Small intestine (tissue), 7 donors: Measurements from ENCODE around the gene PIP4K2C. TPM values are rescaled to one million over a fixed set of nuclear protein-coding genes. Genes with fewer than 3 reads are reported as not detected.
"Not testable (repeated sequence)": the region's sequence is repeated elsewhere in the genome, so short reads cannot be mapped to it uniquely, and the experiment has no call there.

Experiments
- DNase-seq, 2 donors: peaks; one replicate each; pipeline versions ENCODE4 v3.0.0 to v3.0.0-alpha.2; 2013
- FAIRE-seq: peaks from 2 replicates; lab custom pipeline; 2012; peaks lifted over from hg19 to GRCh38; lab: Jason Lieb, UNC
- H3K27ac ChIP-seq, 3 donors: one replicate each; pipeline ENCODE4 v1.5.1; 2013; ENCODE audit warnings: low read length in 2 of 3, mild to moderate bottlenecking in 2 of 3, control low read depth in 1 of 3, inconsistent platforms in 1 of 3, low read depth in 1 of 3, moderate library complexity in 1 of 3
- H3K27me3 ChIP-seq, 3 donors: one replicate each; pipeline ENCODE4 v1.6.1; 2013; ENCODE audit warnings: low read length in 3 of 3, inconsistent platforms in 1 of 3; ENCODE audit not compliant: control insufficient read depth in 3 of 3, insufficient read depth in 3 of 3
- H3K36me3 ChIP-seq, 3 donors: one replicate each; pipeline ENCODE4 v1.6.1; 2013; ENCODE audit warnings: low read length in 3 of 3, inconsistent platforms in 1 of 3, low read depth in 1 of 3, mild to moderate bottlenecking in 1 of 3, moderate library complexity in 1 of 3; ENCODE audit not compliant: control insufficient read depth in 3 of 3, insufficient read depth in 2 of 3
- H3K4me1 ChIP-seq, 3 donors: one replicate each; pipeline ENCODE4 v1.6.1; 2013; ENCODE audit warnings: low read length in 2 of 3, inconsistent platforms in 1 of 3, low read depth in 1 of 3, mild to moderate bottlenecking in 1 of 3, moderate library complexity in 1 of 3; ENCODE audit not compliant: control insufficient read depth in 3 of 3, insufficient read depth in 2 of 3
- H3K4me3 ChIP-seq, 3 donors: one replicate each; pipeline ENCODE4 v1.5.1; 2013; ENCODE audit warnings: low read length in 3 of 3, control low read depth in 1 of 3, inconsistent platforms in 1 of 3, low read depth in 1 of 3, mild to moderate bottlenecking in 1 of 3, moderate library complexity in 1 of 3
- H3K9me3 ChIP-seq, 2 donors: one replicate each; pipeline ENCODE4 v1.6.1; 2013; ENCODE audit warnings: low read depth in 1 of 2, low read length in 1 of 2; ENCODE audit not compliant: control insufficient read depth in 2 of 2, insufficient read depth in 1 of 2
- WGBS, 3 donors: extraction: QIAGEN DNeasy Blood & Tissue Kit; methylation state at CpG; one replicate each; pipeline ENCODE4 v1.1.7; 2013; 5-methylcytosine and 5-hydroxymethylcytosine counted together
- polyA plus RNA-seq, 4 donors: library from polyadenylated mRNA; stranded (reverse) in 3 of 4; unstranded in 1 of 4; fragments of 200-250 nt in 3 of 4; fragments of 120-200 nt in 1 of 4; gene quantifications; one replicate each; pipeline versions ENCODE4 v1.2.1 to v1.2.3, GENCODE V29; 2013
- donor health status: healthy with polysubstance abuse.
- donor health status: control.
- donor health status: control.
- donor health status: Bipolar disorder and iron deficiency.
- donor health status: healthy.

The PIP4K2C gene
- polyA plus RNA-seq, 4 donors: 16.1 to 26.4 (median 17.8) TPM

DNA sequence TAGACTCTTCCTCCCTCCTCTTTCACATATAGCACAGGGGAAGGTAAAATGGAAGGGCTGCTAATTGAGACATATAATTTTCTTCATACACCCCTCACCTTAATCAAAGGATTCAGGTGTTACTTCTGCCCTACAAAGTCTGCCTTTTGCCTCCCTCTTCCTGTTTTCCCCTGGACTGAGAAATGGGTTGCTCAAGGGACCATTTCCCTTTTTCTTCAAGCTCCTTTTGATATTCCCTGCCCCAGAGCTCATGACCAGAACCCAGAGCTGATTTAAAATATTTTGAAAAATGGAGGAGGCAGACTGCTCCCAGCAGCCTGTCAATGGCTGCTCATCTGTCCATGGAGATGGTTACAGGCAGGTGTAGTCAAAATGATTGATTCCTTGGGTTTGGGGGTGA lies 6.3 kb upstream of the PIP4K2C start:
- Histone ChIP-seq H3K27ac (no peak overlapping the region), H3K4me1 (peaks cover 0 to 7% (median 0%) of the 10 kb centered on the region in 3 donors), H3K36me3 (no peaks in the 10 kb centered on the region), H3K27me3 (peaks cover 0 to 42% (median 0%) of the 10 kb centered on the region in 3 donors), H3K9me3 (no peaks in the 10 kb centered on the region), H3K4me3 (no peak overlapping the region)
- DNase-seq (no peak), FAIRE-seq (no peak)

DNA sequence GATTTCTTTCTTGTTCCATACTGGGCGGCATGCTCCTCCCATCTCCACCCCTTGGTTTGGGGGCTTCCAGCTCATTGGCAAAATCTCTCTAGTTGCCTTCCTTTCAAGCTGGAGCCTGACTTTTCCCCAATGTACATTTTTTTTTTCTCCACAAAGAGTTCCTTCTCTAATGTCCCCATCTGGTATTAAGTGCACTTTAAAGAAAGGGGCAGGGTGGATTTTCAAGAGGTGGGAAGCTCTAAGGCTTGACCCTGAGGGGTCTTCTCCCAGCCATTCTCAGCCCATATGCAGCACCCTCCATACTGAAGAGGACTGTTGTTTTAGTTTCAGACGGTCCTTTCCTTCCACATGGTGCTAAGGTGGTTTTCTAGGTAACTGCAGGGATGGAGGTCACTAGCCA lies 5.8 kb upstream of the PIP4K2C start:
- no peak for DNase-seq
- H3K4me3 ChIP-seq: no peak overlapping the region
- no peak for FAIRE-seq
- WGBS, 3 donors: 73 to 79% (median 76%) methylated on average over 2 of the region's 2 CpGs
- peaks cover 0 to 4% (median 0%) of the 10 kb centered on the region in 3 donors for H3K4me1 ChIP-seq
- H3K36me3 ChIP-seq: no peaks in the 10 kb centered on the region
- peaks cover 0 to 42% (median 0%) of the 10 kb centered on the region in 3 donors for H3K27me3 ChIP-seq
- H3K27ac ChIP-seq: no peak overlapping the region
- H3K9me3 ChIP-seq: no peaks in the 10 kb centered on the region

DNA sequence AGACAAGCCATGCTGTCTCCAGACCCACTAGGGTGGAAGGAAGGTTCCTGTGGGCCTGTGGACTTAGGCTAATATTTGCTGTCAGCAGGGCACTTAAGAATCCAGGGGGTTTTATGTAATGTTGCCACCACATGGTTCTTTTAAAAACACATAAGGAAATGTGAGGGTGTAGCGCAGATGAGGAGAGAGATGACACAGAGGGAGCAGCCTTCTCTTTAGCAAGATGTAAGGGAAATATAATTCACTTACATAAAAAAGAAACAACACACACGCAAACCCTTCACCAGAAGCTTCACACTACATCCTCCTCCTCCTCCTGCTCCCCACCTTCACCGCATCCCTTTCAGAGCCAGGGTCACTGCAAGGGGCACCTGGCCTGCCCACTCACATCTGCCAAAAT lies 4.9 kb upstream of the PIP4K2C start:
- Histone ChIP-seq H3K27me3 (peaks cover 0 to 42% (median 0%) of the 10 kb centered on the region in 3 donors), H3K4me3 (no peak overlapping the region), H3K4me1 (peaks cover 0 to 4% (median 0%) of the 10 kb centered on the region in 3 donors), H3K9me3 (no peaks in the 10 kb centered on the region), H3K27ac (no peak overlapping the region), H3K36me3 (no peaks in the 10 kb centered on the region)
- DNase-seq (no peak), FAIRE-seq (no peak)
- WGBS, 3 donors: 85 to 92% (median 85%) methylated on average over 3 of the region's 3 CpGs

DNA sequence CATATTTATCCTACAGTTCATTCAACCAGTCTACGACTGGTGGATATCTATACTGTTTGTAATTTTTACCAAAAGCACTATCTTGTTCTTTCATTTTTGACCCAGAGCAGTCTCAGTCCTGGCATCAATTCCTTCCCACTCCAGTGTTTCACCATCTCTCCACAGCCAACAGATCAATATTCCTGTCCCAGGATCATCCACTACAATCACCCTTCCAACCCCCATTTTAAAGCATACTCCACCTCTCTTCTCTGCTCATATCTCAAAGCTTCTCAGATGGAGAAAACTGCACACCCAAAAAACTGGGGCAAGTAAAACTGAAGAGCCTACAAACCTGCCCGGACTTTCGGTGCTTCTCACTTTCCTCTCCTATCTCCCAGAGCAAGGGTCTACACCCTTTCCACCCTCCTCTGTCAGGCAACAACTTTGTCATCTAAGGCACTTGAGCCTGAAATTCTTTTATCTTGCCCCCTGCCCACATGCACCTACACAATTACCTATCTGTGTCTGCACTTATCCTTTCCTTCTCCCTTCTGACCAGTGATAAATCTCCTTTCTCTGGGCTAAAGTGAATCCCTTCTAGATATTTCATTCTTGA lies 4.1 kb upstream of the PIP4K2C start:
- FAIRE-seq (no peak), DNase-seq (no peak)
- WGBS, 3 donors: 77 to 80% (median 77%) methylated on average over 3 of the region's 3 CpGs
- no peaks in the 10 kb centered on the region for H3K36me3 ChIP-seq
- no peak overlapping the region for H3K27ac ChIP-seq
- peaks cover 1 to 4% (median 1%) of the 10 kb centered on the region in 3 donors for H3K4me1 ChIP-seq
- H3K9me3 ChIP-seq: no peaks in the 10 kb centered on the region
- H3K4me3 ChIP-seq: no peak overlapping the region
- peaks cover 0 to 42% (median 0%) of the 10 kb centered on the region in 3 donors for H3K27me3 ChIP-seq

DNA sequence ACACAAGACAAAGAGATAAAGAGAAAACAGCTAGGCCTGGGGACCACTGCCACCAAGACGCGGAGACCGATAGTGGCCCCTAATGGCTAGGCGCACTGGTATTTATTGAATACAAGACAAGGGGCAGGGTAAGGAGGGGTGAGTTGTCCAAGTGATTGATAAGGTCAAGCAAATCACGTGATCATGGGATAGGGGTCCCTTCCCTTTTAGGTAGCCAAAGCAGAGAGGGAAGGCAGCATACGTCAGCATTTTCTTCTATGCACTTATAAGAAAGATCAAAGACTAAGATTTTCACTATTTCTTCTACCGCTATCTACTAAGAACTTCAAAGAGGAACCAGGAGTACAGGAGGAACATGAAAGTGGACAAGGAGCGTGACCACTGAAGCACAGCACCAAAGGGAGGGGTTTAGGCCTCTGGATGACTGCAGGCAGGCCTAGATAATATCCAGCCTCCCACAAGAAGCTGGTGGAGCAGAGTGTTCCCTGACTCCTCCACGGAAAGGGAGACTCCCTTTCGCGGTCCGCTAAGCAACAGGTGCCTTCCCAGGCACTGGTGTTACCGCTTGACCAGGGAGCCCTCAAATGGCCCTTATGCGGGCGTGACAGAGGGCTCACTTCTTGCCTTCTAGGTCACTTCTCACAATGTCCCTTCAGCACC lies 1.9 kb upstream of the PIP4K2C start:
- not testable (repeated sequence) for H3K36me3 ChIP-seq, H3K4me1 ChIP-seq, FAIRE-seq, DNase-seq, H3K9me3 ChIP-seq, H3K27ac ChIP-seq, H3K4me3 ChIP-seq
- peaks cover 0 to 30% (median 0%) of the 10 kb centered on the region in 3 donors for H3K27me3 ChIP-seq
- WGBS, 3 donors: 88 to 92% (median 90%) methylated on average over 15 of the region's 15 CpGs

DNA sequence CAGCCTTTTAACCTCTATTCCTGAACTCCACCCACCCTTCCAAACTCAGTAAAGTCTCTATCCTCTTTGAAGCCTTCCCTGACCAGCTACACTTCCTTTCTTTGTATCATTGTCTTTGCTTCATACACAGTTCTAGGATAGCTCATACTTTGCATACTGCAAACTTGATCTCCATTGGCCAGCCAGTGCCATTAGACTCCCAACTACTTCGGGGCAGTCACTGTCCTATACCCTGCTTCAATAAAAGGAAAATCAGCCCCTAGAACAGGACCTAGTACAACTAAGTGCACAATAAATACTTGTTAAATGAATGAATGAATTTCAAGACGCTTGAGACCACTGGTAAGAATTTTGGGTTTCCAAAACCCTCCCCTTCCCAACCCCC lies 521 bp upstream of the PIP4K2C start:
- peaks cover 0 to 3% (median 2%) of the 10 kb centered on the region in 3 donors for H3K36me3 ChIP-seq
- H3K4me1 ChIP-seq: peaks cover 3 to 9% (median 7%) of the 10 kb centered on the region in 3 donors
- H3K27me3 ChIP-seq: peaks cover 0 to 22% (median 0%) of the 10 kb centered on the region in 3 donors
- peak overlapping the region in 1 of 3 donors; percentile 59 for H3K27ac ChIP-seq
- 11 to 18% (median 14%) methylated on average over 2 of the region's 2 CpGs for WGBS, 3 donors
- FAIRE-seq (no peak), DNase-seq (no peak)
- H3K9me3 ChIP-seq: no peaks in the 10 kb centered on the region
- H3K4me3 ChIP-seq: peak overlapping the region in 2 of 3 donors; percentile 73 to 81

DNA sequence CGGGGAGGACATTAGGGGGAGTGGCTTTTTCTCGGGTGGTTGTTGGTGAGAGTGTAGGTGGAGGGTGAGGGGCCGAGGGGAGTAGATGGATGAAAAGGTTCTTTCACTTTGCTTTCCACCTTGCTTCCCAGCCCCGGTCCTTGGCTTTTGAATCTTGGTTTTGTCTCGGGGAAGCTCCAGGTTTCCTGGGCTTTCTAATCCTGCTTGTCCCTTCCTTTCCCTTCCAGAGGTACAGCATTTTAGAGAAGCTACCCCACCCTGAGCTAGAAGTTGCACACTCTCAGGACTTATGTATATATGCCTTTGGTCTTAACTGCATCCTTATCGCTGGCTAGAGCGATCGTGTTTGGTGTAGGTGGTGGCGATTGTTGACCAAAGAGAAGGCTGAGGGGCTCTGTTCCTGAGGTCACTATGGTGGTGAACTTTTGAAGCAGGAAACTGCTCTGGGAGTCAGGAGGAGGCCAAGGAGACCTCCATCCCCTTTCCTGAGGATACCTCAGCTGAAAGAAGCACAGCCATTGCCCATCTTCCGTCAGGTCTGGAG lies 862 bp downstream of the PIP4K2C start:
- no peak for FAIRE-seq
- Histone ChIP-seq H3K27ac (peak overlapping the region in 1 of 3 donors; percentile 29), H3K4me3 (peak overlapping the region; percentile 73 to 86 (median 81)), H3K36me3 (peaks cover 2 to 11% (median 4%) of the 10 kb centered on the region in 3 donors), H3K27me3 (peaks cover 0 to 14% (median 0%) of the 10 kb centered on the region in 3 donors), H3K4me1 (peaks cover 3 to 9% (median 7%) of the 10 kb centered on the region in 3 donors), H3K9me3 (no peaks in the 10 kb centered on the region)
- WGBS, 3 donors: 20 to 35% (median 33%) methylated on average over 10 of the region's 10 CpGs
- no peak for DNase-seq

DNA sequence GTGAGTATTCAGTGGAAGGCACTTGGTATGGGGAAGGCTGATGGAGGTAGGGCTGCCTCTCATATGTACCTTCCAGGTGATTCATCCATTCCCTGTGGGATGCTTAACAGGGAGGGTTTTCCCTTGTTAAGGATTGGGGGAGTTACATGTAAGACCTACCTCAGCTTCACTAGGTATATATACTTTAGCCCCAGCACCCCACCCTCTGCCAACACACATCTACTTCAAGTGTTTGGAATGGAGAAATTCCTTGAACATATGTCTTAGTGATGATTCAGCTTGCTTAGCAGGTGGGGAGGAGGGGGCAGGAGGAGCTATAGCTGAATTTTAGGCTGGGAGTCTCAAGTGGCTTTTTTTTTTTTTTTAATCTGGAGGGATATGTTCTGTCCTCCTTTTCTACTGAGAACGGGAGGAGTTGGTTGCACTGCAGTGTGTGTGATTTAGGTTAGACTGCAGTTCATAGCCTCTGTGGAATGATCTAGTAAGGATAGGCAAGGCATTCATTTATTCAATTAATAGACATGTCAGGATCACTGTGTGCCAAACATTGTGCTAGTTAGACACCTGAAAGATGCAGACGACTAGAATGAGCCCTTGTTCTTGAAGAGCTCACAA lies 1.7 kb downstream of the PIP4K2C start:
- no peaks in the 10 kb centered on the region for H3K9me3 ChIP-seq
- WGBS, 3 donors: 61 to 79% (median 71%) methylated on average over 2 of the region's 2 CpGs
- DNase-seq: no peak
- H3K36me3 ChIP-seq: peaks cover 5 to 11% (median 8%) of the 10 kb centered on the region in 3 donors
- no peak overlapping the region for H3K4me3 ChIP-seq
- peaks cover 0 to 9% (median 0%) of the 10 kb centered on the region in 3 donors for H3K27me3 ChIP-seq
- H3K4me1 ChIP-seq: peaks cover 3 to 9% (median 7%) of the 10 kb centered on the region in 3 donors
- H3K27ac ChIP-seq: no peak overlapping the region
- no peak for FAIRE-seq
